Measurements from ENCODE around the gene KIF18B.

- TF ChIP-seq ZNF274 (IDR thresholded peaks at IDR 0.05; ENCODE audit: low read depth, low read length) = no peak
- TF ChIP-seq YY1 (IDR thresholded peaks at IDR 0.05; ENCODE audit: insufficient read depth, insufficient read length) = no peak
Observed at GRCh38 chr17:44952946-44953475, 5.4 kb upstream of the KIF18B start.

All from NT2/D1 (cell line).